WTC11 (cell line): Measurements from ENCODE around the gene KY. TPM values are rescaled to one million over a fixed set of nuclear protein-coding genes. Genes with fewer than 3 reads are reported as not detected.

ENCODE experiments used
- ATAC-seq: fragments of 200-7000 bp; cut with Tn5 transposase; 2 replicates; pipeline ENCODE4 v1.10.0; 2021; ENCODE audit warnings: mild to moderate bottlenecking, moderate library complexity
- CTCF ChIA-PET: fragments of 300-600 bp; sonication (Branson Sonifier 250); formaldehyde crosslinking; loops from one replicate; lab custom pipeline; 2021; ENCODE audit warnings: antibody characterized with exemption; lab: Charles Lee
- POLR2A ChIA-PET: fragments of 350-600 bp; sonication (Branson Sonifier 250); formaldehyde crosslinking; loops from one replicate; lab custom pipeline; 2021; ENCODE audit warnings: antibody characterized with exemption; lab: Charles Lee
- DNase-seq: peaks from one replicate; pipeline ENCODE4 v3.0.0; 2021; ENCODE audit warnings: low spot score
- H3K27ac Mint-ChIP-seq: 2 replicates; pipeline ENCODE4 v1.8.0; 2021; ENCODE audit warnings: mixed read lengths
- H3K27me3 Mint-ChIP-seq: 2 replicates; pipeline ENCODE4 v1.8.0; 2021; ENCODE audit warnings: low read depth, mild to moderate bottlenecking, moderate library complexity, mixed read lengths
- H3K36me3 Mint-ChIP-seq: 2 replicates; pipeline ENCODE4 v1.8.0; 2021; ENCODE audit warnings: mixed read lengths
- H3K4me1 Mint-ChIP-seq: 2 replicates; pipeline ENCODE4 v1.8.0; 2022; ENCODE audit warnings: mixed read lengths
- H3K4me3 Mint-ChIP-seq: 2 replicates; pipeline ENCODE4 v1.8.0; 2021; ENCODE audit warnings: mild to moderate bottlenecking, moderate library complexity, mixed read lengths
- H3K9me3 Mint-ChIP-seq: 2 replicates; pipeline ENCODE4 v1.8.0; 2021; ENCODE audit warnings: mixed read lengths
- ATF2 ChIP-seq: sonication (generic); formaldehyde crosslinking; IDR thresholded peaks from 2 replicates; pipeline ENCODE4 v1.8.1; 2022; ENCODE audit warnings: low read depth, missing genetic modification reagents, borderline replicate concordance
- ATF3 ChIP-seq: sonication (generic); formaldehyde crosslinking; conservative IDR thresholded peaks from 2 replicates; pipeline ENCODE4 v1.8.1; 2022; ENCODE audit warnings: mild to moderate bottlenecking, missing genetic modification reagents
- CDX4 ChIP-seq: fragments of 250-450 bp; sonication (Bioruptor Pico); IDR thresholded peaks from 2 replicates; pipeline ENCODE4 v1.9.0; 2021; ENCODE audit warnings: moderate library complexity, mild to moderate bottlenecking, inconsistent platforms, borderline replicate concordance
- ERG ChIP-seq: fragments of 250-450 bp; sonication (Bioruptor Pico); IDR thresholded peaks from 2 replicates; pipeline ENCODE4 v1.8.0; 2021; ENCODE audit warnings: mild to moderate bottlenecking
- ESRRA ChIP-seq: sonication (generic); formaldehyde crosslinking; IDR thresholded peaks from 2 replicates; pipeline ENCODE4 v1.8.1; 2022; ENCODE audit warnings: mild to moderate bottlenecking, missing genetic modification reagents, borderline replicate concordance
- ETV6 ChIP-seq: sonication (generic); formaldehyde crosslinking; IDR thresholded peaks from 2 replicates; pipeline ENCODE4 v1.8.1; 2022; ENCODE audit warnings: mild to moderate bottlenecking, missing genetic modification reagents
- FOXK1 ChIP-seq: sonication (generic); formaldehyde crosslinking; IDR thresholded peaks from 2 replicates; pipeline ENCODE4 v1.8.0; 2022; ENCODE audit warnings: mild to moderate bottlenecking, moderate library complexity, missing genetic modification reagents
- FOXP4 ChIP-seq: sonication (generic); formaldehyde crosslinking; IDR thresholded peaks from 2 replicates; pipeline ENCODE4 v1.8.0; 2022; ENCODE audit warnings: mild to moderate bottlenecking, missing genetic modification reagents
- HMGXB4 ChIP-seq: sonication (generic); formaldehyde crosslinking; IDR thresholded peaks from 2 replicates; pipeline ENCODE4 v1.8.1; 2023; ENCODE audit warnings: mild to moderate bottlenecking, moderate library complexity, missing genetic modification reagents
- JAZF1 ChIP-seq: fragments of 250-450 bp; sonication (Bioruptor Pico); IDR thresholded peaks from 2 replicates; pipeline ENCODE4 v1.9.0; 2021; ENCODE audit warnings: moderate library complexity, mild to moderate bottlenecking, inconsistent platforms
- KAT7 ChIP-seq: sonication (generic); formaldehyde crosslinking; IDR thresholded peaks from 2 replicates; pipeline ENCODE4 v1.8.1; 2023; ENCODE audit warnings: missing genetic modification reagents, mild to moderate bottlenecking, borderline replicate concordance
- TEAD1 ChIP-seq: sonication (generic); formaldehyde crosslinking; IDR thresholded peaks from 2 replicates; pipeline ENCODE4 v1.8.0; 2022; ENCODE audit warnings: mild to moderate bottlenecking, missing genetic modification reagents
- ZBTB43 ChIP-seq: sonication (generic); formaldehyde crosslinking; IDR thresholded peaks from 2 replicates; pipeline ENCODE4 v1.8.1; 2023; ENCODE audit warnings: mild to moderate bottlenecking, missing genetic modification reagents
- ZNF396 ChIP-seq: fragments of 250-450 bp; sonication (Bioruptor Pico); IDR thresholded peaks from 2 replicates; pipeline ENCODE4 v1.8.0; 2021; ENCODE audit warnings: mild to moderate bottlenecking, moderate library complexity, borderline replicate concordance
- ZNF425 ChIP-seq: fragments of 250-450 bp; sonication (Bioruptor Pico); conservative IDR thresholded peaks from 2 replicates; pipeline ENCODE4 v1.9.0; 2021; ENCODE audit warnings: mild to moderate bottlenecking
- total RNA-seq: library from RNA; stranded (reverse); gene quantifications from 3 replicates; pipeline ENCODE4 v1.2.3, GENCODE V29; 2021

KY gene
- total RNA-seq, 1 experiment from 2014 or later: not detected

GRCh38 chr3:134656211-134656800, 5.5 kb upstream of the KY start (continued):
- no peak for TF ChIP-seq ATF3 (CRISPR knock-in tag)
- TF ChIP-seq ATF2 (CRISPR knock-in tag): no peak
- no peak for TF ChIP-seq KAT7
- no peak for TF ChIP-seq HMGXB4 (CRISPR knock-in tag)
- TF ChIP-seq ESRRA: no peak
- TF ChIP-seq FOXK1 (CRISPR knock-in tag): no peak
- TF ChIP-seq ZBTB43 (CRISPR knock-in tag): no peak
- no peak for TF ChIP-seq ERG (CRISPR knock-in tag)
- no peak for TF ChIP-seq FOXP4 (CRISPR knock-in tag)
- no peak for TF ChIP-seq ZNF425 (CRISPR knock-in tag)
- no peak for TF ChIP-seq ZNF396 (CRISPR knock-in tag)
- TF ChIP-seq TEAD1: no peak
- no peak for TF ChIP-seq CDX4 (CRISPR knock-in tag)

GRCh38 chr3:134655706-134656105, 4.9 kb upstream of the KY start:
- peaks cover 66% of the 10 kb centered on the region for H3K27me3 Mint-ChIP-seq
- TF ChIP-seq ETV6 (CRISPR knock-in tag) (no peak), JAZF1 (no peak)
- H3K9me3 Mint-ChIP-seq: no peaks in the 10 kb centered on the region
- no peak overlapping the region for H3K27ac Mint-ChIP-seq
- H3K4me1 Mint-ChIP-seq: peaks cover 17% of the 10 kb centered on the region
- H3K36me3 Mint-ChIP-seq: no peaks in the 10 kb centered on the region
- ATAC-seq (no peak), DNase-seq (no peak)
- CTCF ChIA-PET: interaction anchor here (1.0 to 1.2 kb wide), 3 partner anchors 22 to 100 kb away, joined by 3 to 5 read pairs (median 4); no protein-coding TSS in a partner anchor
- no peak overlapping the region for H3K4me3 Mint-ChIP-seq
- POLR2A ChIA-PET: no interaction called here
